Transverse colon (tissue), 4 donors: ENCODE measurements around the gene CTSA. TPM values are rescaled to one million over a fixed set of nuclear protein-coding genes. Genes with fewer than 3 reads are reported as not detected.
"Not testable (repeated sequence)": the region's sequence is repeated elsewhere in the genome, so short reads cannot be mapped to it uniquely, and the experiment has no call there.

Source experiments
- DNase-seq: peaks from one replicate; pipeline ENCODE4 v3.0.0-alpha.2; 2019
- H3K27ac ChIP-seq, 4 donors: fragments of 200-600 bp; sonication (generic); 2 replicates each; pipeline ENCODE4 v1.5.1; 2016 to 2018; ENCODE audit warnings: inconsistent platforms in 4 of 4
- H3K27me3 ChIP-seq: fragments of 200-600 bp; sonication (generic); 2 replicates; pipeline ENCODE4 v1.5.1; 2017; ENCODE audit warnings: inconsistent platforms
- H3K36me3 ChIP-seq, 4 donors: fragments of 200-600 bp; sonication (generic); 2 replicates each; pipeline ENCODE4 v1.5.1; 2017 to 2019; ENCODE audit warnings: inconsistent platforms in 4 of 4
- H3K4me1 ChIP-seq, 4 donors: fragments of 200-600 bp; sonication (generic); 2 replicates each; pipeline ENCODE4 v1.5.1; 2017 to 2020; ENCODE audit warnings: inconsistent platforms in 4 of 4
- H3K4me3 ChIP-seq, 4 donors: fragments of 200-600 bp; sonication (generic); 1 replicate in 1 of 4; 2 replicates in 3 of 4; pipeline versions ENCODE4 v1.5.1 to v1.6.1; 2017 to 2019; ENCODE audit warnings: inconsistent platforms in 4 of 4
- H3K9me3 ChIP-seq, 2 donors: fragments of 200-600 bp; sonication (generic); 2 replicates each; pipeline ENCODE4 v1.5.1; 2017 to 2019; ENCODE audit warnings: inconsistent platforms in 2 of 2
- EP300 ChIP-seq: sonication (generic); formaldehyde crosslinking; IDR thresholded peaks from one replicate; pipeline ENCODE4 v1.6.1; 2017; ENCODE audit warnings: antibody characterized with exemption, low read depth
- POLR2A ChIP-seq: fragments of 450-650 bp; IDR thresholded peaks from one replicate; pipeline ENCODE4 v1.6.1; 2016; ENCODE audit warnings: antibody characterized with exemption, mild to moderate bottlenecking, moderate library complexity
- POLR2AphosphoS5 ChIP-seq, 3 donors: sonication (generic); formaldehyde crosslinking; IDR thresholded peaks; one replicate each; pipeline ENCODE4 v1.6.1; 2016; ENCODE audit warnings: antibody characterized with exemption in 3 of 3
- WGBS, 2 donors: methylation state at CpG; one replicate each; pipeline ENCODE4 v1.1.5; 2018; ENCODE audit warnings: low coverage in 1 of 2; 5-methylcytosine and 5-hydroxymethylcytosine counted together
- in situ Hi-C, 4 donors: fragments of 200-750 bp; cut with MboI; loops; one replicate each; pipeline versions ENCODE4 v1.15.0 to v1.15.1; 2017; ENCODE audit warnings: low sequenced_read_pairs in 3 of 4, low pct_ligation_motif_present in 1 of 4, low pct_unique_long_range_greater_than_20kb in 1 of 4
- intact Hi-C: fragments of 100-400 bp; cut with DNase I; formaldehyde crosslinking; loops from one replicate; pipeline ENCODE4 v1.15.1; 2023; ENCODE audit warnings: low total_unique reads
- total RNA-seq, 4 donors: library from RNA; depleted of rRNA; stranded (reverse); fragments of >200 nt; gene quantifications; one replicate each; pipeline ENCODE4 v1.1.0, GENCODE V29; 2016
- TF ChIP-seq, protein P1 (sequence below), 5 experiments: fragments of 200-600 bp in 3 of 5; fragments of 450-650 bp in 2 of 5; sonication (generic) in 3 of 5; IDR thresholded peaks; 1 replicate in 2 of 5; 2 replicates in 3 of 5; pipeline ENCODE4 v1.5.1; 2016 to 2017; ENCODE audit warnings: antibody characterized with exemption in 5 of 5, inconsistent platforms in 3 of 5, mild to moderate bottlenecking in 2 of 5, moderate library complexity in 1 of 5

Gene CTSA
- total RNA-seq, 4 donors from 2014 or later: 197 to 971 (median 466) TPM

DNA sequence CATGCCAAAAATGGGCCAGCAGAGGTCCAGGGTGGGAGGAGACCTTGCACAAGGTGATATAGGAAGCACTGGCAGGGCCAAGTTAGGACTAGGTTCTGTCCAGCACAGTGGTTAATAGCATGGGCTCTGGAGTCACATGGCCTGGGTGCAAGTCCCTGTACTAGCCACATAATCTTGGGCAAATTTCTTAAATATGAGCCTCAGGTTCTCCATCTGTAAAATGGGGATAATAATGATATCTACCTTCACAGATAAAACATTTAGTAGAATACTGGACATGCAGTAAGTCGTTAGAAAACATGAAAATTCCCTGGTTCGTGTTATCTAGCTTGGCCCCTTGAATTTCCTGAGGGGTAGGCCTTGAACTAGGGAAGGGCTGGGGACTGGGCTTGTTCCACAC is 6.2 kb downstream of the CTSA start:
- Histone ChIP-seq H3K4me3 (no peak overlapping the region), H3K9me3 (no peaks in the 10 kb centered on the region), H3K27ac (no peak overlapping the region), H3K4me1 (peaks cover 9 to 15% (median 14%) of the 10 kb centered on the region in 4 donors), H3K36me3 (peaks cover 0 to 37% (median 6%) of the 10 kb centered on the region in 4 donors), H3K27me3 (no peaks in the 10 kb centered on the region)
- in situ Hi-C loops: no loop called here
- no peak for DNase-seq
- WGBS, 2 donors: 83% methylated on average over 2 of the region's 2 CpGs; no CpG with 5 or more reads in 1 of the 2 donors
- intact Hi-C loops: loop anchor here (10.0 kb wide), 1 partner anchor 102 kb away; the partner anchor contains the start of genes DNTTIP1 and WFDC3
- TF ChIP-seq EP300: no peak
- TF ChIP-seq, protein P1, sequence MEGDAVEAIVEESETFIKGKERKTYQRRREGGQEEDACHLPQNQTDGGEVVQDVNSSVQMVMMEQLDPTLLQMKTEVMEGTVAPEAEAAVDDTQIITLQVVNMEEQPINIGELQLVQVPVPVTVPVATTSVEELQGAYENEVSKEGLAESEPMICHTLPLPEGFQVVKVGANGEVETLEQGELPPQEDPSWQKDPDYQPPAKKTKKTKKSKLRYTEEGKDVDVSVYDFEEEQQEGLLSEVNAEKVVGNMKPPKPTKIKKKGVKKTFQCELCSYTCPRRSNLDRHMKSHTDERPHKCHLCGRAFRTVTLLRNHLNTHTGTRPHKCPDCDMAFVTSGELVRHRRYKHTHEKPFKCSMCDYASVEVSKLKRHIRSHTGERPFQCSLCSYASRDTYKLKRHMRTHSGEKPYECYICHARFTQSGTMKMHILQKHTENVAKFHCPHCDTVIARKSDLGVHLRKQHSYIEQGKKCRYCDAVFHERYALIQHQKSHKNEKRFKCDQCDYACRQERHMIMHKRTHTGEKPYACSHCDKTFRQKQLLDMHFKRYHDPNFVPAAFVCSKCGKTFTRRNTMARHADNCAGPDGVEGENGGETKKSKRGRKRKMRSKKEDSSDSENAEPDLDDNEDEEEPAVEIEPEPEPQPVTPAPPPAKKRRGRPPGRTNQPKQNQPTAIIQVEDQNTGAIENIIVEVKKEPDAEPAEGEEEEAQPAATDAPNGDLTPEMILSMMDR (IDR thresholded peaks at IDR 0.05): no peak
- no peak for TF ChIP-seq POLR2A
- TF ChIP-seq POLR2AphosphoS5 (IDR thresholded peaks at IDR 0.05): no peak

DNA sequence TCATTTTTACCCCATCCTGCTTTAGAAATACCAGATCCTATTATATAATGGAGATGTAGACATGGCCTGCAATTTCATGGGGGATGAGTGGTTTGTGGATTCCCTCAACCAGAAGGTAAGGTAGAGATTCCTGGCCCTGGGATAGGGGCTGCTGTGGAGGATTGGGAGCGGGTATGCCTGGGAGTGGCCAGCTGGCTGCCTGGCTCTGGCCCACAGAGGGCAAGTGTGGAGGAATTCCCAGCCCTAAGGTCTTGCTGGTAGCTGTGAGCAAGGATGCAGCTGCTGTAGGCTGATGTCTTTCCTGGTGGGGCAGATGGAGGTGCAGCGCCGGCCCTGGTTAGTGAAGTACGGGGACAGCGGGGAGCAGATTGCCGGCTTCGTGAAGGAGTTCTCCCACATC is 6.6 kb downstream of the CTSA start:
- DNase-seq: no peak
- in situ Hi-C loops: no loop called here
- Histone ChIP-seq H3K4me1 (peaks cover 5 to 11% (median 10%) of the 10 kb centered on the region in 4 donors), H3K27me3 (no peaks in the 10 kb centered on the region), H3K27ac (no peak overlapping the region), H3K9me3 (no peaks in the 10 kb centered on the region), H3K4me3 (no peak overlapping the region), H3K36me3 (peaks cover 0 to 37% (median 6%) of the 10 kb centered on the region in 4 donors)
- TF ChIP-seq POLR2AphosphoS5 (IDR thresholded peaks at IDR 0.05) (no peak), EP300 (no peak), POLR2A (no peak)
- TF ChIP-seq, protein P1 (IDR thresholded peaks at IDR 0.05): no peak
- intact Hi-C loops: loop anchor here (10.0 kb wide), 1 partner anchor 103 kb away; the partner anchor contains the start of genes DNTTIP1 and WFDC3
- WGBS, 2 donors: 92% methylated on average over 7 of the region's 7 CpGs; no CpG with 5 or more reads in 1 of the 2 donors

DNA sequence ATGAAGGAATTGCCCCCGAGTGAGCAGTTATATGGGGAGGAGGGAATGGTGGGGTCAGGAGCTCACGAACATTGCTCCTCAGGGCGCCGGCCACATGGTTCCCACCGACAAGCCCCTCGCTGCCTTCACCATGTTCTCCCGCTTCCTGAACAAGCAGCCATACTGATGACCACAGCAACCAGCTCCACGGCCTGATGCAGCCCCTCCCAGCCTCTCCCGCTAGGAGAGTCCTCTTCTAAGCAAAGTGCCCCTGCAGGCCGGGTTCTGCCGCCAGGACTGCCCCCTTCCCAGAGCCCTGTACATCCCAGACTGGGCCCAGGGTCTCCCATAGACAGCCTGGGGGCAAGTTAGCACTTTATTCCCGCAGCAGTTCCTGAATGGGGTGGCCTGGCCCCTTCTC is 7.2 kb downstream of the CTSA start:
- Histone ChIP-seq H3K36me3 (peaks cover 0 to 37% (median 6%) of the 10 kb centered on the region in 4 donors), H3K9me3 (no peaks in the 10 kb centered on the region), H3K4me3 (no peak overlapping the region), H3K4me1 (peaks cover 0 to 5% (median 4%) of the 10 kb centered on the region in 4 donors), H3K27me3 (no peaks in the 10 kb centered on the region), H3K27ac (no peak overlapping the region)
- DNase-seq: no peak
- 91% methylated on average over 12 of the region's 12 CpGs; no CpG with 5 or more reads in 1 of the 2 donors for WGBS, 2 donors
- TF ChIP-seq POLR2A (no peak), POLR2AphosphoS5 (IDR thresholded peaks at IDR 0.05) (no peak), EP300 (no peak)
- TF ChIP-seq, protein P1 (IDR thresholded peaks at IDR 0.05): no peak
- in situ Hi-C loops (no loop called here), intact Hi-C loops (loop anchor here (10.0 kb wide), 1 partner anchor 103 kb away; the partner anchor contains the start of genes DNTTIP1 and WFDC3)

DNA sequence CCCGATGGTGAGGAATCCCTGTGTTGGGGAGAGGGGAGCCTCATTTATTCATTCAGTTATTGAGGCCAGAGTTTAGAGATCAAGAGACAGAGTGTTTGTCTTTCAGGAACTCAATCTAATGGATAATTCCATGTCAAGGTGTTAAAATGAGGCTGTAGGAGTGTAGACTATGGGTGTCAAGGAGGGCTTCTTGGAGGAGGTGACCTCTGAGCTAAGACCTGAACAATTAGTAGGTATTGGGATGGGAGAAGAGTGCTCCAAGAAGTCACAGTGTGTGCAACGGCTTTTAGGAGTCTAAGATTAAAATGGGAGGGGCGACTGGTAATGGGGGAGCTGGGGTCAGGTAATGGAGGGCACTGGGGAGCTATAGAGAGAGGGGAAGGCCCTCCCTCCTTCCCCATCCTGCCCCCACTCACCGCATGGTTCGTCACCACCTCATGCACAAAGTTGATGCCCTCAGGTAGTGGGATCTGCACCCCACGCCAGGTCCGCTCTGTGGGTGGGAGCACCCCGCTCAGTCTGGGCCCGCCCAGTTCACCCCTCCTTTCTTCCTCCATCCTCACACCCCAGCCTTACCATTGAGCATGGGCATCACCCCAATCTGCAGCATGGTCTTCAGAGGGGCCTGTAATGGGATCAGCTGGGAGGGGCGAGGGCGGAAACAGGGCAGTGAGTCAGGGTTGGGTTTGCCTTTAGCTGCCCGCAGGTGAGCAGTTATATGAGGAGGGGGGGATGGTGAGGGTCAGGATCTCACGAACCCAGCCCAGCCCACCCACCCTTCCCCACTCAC is 8.1 kb downstream of the CTSA start:
- peaks cover 0 to 33% (median 6%) of the 10 kb centered on the region in 4 donors for H3K36me3 ChIP-seq
- in situ Hi-C loops (no loop called here), intact Hi-C loops (loop anchor here (10.0 kb wide), 1 partner anchor 104 kb away; the partner anchor contains the start of genes DNTTIP1 and WFDC3)
- no peaks in the 10 kb centered on the region for H3K4me1 ChIP-seq
- H3K9me3 ChIP-seq: no peaks in the 10 kb centered on the region
- TF ChIP-seq, protein P1 (IDR thresholded peaks at IDR 0.05): no peak
- no peak for TF ChIP-seq POLR2AphosphoS5 (IDR thresholded peaks at IDR 0.05)
- TF ChIP-seq EP300: no peak
- no peak for TF ChIP-seq POLR2A
- H3K27ac ChIP-seq: no peak overlapping the region
- no peaks in the 10 kb centered on the region for H3K27me3 ChIP-seq
- no peak for DNase-seq
- H3K4me3 ChIP-seq: no peak overlapping the region
- 79 to 87% methylated on average over 3 to 13 of the region's 13 CpGs for WGBS, 2 donors

DNA sequence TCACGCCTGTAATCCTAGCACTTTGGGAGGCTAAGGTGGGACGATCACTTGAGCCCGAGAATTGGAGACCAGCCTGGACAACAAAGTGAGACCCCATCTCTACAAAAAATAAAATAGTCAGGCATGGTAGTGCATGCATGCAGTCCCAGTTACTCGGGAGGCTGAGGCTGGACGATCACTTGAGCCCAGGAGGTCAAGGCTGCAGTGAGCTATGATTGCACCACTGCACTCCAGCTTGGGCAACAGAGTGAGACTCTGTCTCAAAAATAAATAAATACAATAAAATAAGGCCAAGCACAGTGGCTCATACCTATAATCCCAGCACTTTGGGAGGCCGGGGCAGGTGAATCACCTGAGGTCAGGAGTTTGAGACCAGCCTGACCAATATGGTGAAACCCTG is 10.2 kb downstream of the CTSA start:
- H3K27me3 ChIP-seq, H3K27ac ChIP-seq, intact Hi-C loops, H3K9me3 ChIP-seq, H3K4me3 ChIP-seq, H3K4me1 ChIP-seq, DNase-seq, in situ Hi-C loops: not testable (repeated sequence)
- 91 to 94% methylated on average over 5 to 6 of the region's 6 CpGs for WGBS, 2 donors
- H3K36me3 ChIP-seq: peaks cover 0 to 18% (median 4%) of the 10 kb centered on the region in 4 donors
